Body of pancreas (tissue), 4 donors: ENCODE results near the gene KRI1.

Experiments
- POLR2A ChIP-seq, 3 donors: fragments of 450-650 bp; IDR thresholded peaks; one replicate each; pipeline ENCODE4 v1.6.1; 2016; ENCODE audit warnings: antibody characterized with exemption in 3 of 3, mild to moderate bottlenecking in 2 of 3
- TF ChIP-seq, protein P1 (sequence below), 7 experiments: fragments of 450-650 bp in 4 of 7; fragments of 200-600 bp in 3 of 7; sonication (generic) in 3 of 7; IDR thresholded peaks; one replicate each; pipeline ENCODE4 v1.5.1; 2016 to 2019; ENCODE audit warnings: antibody characterized with exemption in 7 of 7

- TF ChIP-seq, protein P1, sequence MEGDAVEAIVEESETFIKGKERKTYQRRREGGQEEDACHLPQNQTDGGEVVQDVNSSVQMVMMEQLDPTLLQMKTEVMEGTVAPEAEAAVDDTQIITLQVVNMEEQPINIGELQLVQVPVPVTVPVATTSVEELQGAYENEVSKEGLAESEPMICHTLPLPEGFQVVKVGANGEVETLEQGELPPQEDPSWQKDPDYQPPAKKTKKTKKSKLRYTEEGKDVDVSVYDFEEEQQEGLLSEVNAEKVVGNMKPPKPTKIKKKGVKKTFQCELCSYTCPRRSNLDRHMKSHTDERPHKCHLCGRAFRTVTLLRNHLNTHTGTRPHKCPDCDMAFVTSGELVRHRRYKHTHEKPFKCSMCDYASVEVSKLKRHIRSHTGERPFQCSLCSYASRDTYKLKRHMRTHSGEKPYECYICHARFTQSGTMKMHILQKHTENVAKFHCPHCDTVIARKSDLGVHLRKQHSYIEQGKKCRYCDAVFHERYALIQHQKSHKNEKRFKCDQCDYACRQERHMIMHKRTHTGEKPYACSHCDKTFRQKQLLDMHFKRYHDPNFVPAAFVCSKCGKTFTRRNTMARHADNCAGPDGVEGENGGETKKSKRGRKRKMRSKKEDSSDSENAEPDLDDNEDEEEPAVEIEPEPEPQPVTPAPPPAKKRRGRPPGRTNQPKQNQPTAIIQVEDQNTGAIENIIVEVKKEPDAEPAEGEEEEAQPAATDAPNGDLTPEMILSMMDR (IDR thresholded peaks at IDR 0.05), result no peak
- TF ChIP-seq POLR2A (IDR thresholded peaks at IDR 0.05), result no peak
These were observed 44.2 kb downstream of the KRI1 start for GRCh38 chr19:10521461-10522171.
